ENCODE measurements around the gene TCF7L1.

- TF ChIP-seq CTCF (conservative IDR thresholded peaks at IDR 0.05; ENCODE audit: low read length) (no peak), EZH2phosphoT487 (IDR thresholded peaks at IDR 0.05; ENCODE audit: borderline replicate concordance, low read depth, low read length) (no peak)
These were observed 88.0 kb downstream of the TCF7L1 start for GRCh38 chr2:85221067-85221691.

Measured in OCI-LY7 (cell line).